ENCODE results near the gene GNG2. TPM values are rescaled to one million over a fixed set of nuclear protein-coding genes. Genes with fewer than 3 reads are reported as not detected.

The GNG2 gene
- total and polyA plus RNA-seq, 7 donors: 1.4 to 8.2 (median 2.1) TPM

- intact Hi-C loops (cut with DNase I): no loop called here
- Histone ChIP-seq H3K4me3 (no peak overlapping the region), H3K36me3 (ENCODE audit: insufficient read depth in 1 of 2, low read depth in 1 of 2) (no peaks in the 10 kb centered on the region), H3K27me3 (ENCODE audit: insufficient read depth in 3 of 3, low read length in 2 of 3) (no peaks in the 10 kb centered on the region), H3K9me3 (no peaks in the 10 kb centered on the region), H3K4me1 (no peaks in the 10 kb centered on the region), H3K27ac (no peak overlapping the region)
- DNase-seq (no peak), ATAC-seq (no peak)
- TF ChIP-seq, protein P1, sequence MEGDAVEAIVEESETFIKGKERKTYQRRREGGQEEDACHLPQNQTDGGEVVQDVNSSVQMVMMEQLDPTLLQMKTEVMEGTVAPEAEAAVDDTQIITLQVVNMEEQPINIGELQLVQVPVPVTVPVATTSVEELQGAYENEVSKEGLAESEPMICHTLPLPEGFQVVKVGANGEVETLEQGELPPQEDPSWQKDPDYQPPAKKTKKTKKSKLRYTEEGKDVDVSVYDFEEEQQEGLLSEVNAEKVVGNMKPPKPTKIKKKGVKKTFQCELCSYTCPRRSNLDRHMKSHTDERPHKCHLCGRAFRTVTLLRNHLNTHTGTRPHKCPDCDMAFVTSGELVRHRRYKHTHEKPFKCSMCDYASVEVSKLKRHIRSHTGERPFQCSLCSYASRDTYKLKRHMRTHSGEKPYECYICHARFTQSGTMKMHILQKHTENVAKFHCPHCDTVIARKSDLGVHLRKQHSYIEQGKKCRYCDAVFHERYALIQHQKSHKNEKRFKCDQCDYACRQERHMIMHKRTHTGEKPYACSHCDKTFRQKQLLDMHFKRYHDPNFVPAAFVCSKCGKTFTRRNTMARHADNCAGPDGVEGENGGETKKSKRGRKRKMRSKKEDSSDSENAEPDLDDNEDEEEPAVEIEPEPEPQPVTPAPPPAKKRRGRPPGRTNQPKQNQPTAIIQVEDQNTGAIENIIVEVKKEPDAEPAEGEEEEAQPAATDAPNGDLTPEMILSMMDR (IDR thresholded peaks at IDR 0.05): no peak
- WGBS, 3 donors: 88 to 93% (median 91%) methylated on average over 3 of the region's 3 CpGs
Observed at GRCh38 chr14:51908086-51908485, 47.7 kb downstream of the GNG2 start.

DNA sequence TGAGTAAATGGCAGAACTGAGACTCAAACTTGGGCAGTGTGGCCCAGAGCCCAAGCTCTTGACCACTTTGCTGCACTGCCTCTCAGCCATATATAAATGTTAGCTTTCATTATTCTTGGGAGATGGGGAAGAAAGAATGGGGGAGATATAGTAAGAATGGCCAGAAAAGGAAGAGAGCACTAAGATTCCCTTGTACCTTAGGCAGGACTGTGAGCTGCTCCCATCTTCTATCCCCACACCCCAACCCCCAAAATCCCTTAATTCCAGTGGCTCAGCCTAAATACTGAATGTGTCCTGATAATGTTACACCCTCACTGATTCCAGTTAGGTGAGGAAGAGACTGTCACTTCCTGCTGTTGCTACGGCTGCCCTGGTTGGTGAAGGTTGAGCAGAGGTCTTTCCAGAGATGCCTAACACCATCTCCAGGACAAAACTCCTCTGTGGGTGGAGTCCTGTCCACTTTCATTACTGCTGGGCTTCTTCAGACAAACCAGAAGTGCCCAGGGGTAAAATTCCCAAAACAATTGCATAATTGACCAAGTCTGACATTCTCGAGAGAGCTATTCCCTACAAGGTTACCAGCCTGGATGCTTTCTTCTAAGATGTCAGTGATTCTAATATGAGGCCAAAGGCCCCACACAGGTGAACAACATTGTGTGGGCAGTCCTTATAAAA, 51.8 kb downstream of the GNG2 start:
- Histone ChIP-seq H3K36me3 (ENCODE audit: insufficient read depth in 1 of 2, low read depth in 1 of 2) (no peaks in the 10 kb centered on the region), H3K4me3 (no peak overlapping the region), H3K27me3 (ENCODE audit: insufficient read depth in 3 of 3, low read length in 2 of 3) (no peaks in the 10 kb centered on the region), H3K27ac (no peak overlapping the region), H3K4me1 (no peaks in the 10 kb centered on the region), H3K9me3 (no peaks in the 10 kb centered on the region)
- intact Hi-C loops (cut with DNase I): no loop called here
- 86 to 89% (median 86%) methylated on average over 2 of the region's 2 CpGs for WGBS, 3 donors
- DNase-seq (no peak), ATAC-seq (no peak)
- TF ChIP-seq, protein P1 (IDR thresholded peaks at IDR 0.05): no peak

DNA sequence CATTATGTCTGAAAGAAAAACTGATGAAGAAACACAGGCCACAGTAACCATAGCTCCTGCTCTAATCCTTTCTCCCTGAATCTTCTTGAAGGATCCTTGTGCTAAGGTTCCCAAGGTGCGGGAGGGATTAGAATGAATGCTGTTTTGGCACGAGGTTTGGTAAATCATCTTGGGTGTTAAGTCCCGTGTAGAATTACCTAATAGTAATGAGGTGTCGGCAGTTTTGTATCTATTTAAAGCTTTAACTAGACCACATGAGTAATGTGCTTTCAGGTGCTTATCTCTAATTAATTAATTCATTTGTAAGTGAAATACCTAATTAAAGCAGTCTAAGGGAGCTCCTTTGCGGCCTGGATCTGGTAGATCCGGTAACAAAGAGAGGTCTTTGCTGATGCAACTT, 53.9 kb downstream of the GNG2 start:
- Histone ChIP-seq H3K36me3 (ENCODE audit: insufficient read depth in 1 of 2, low read depth in 1 of 2) (no peaks in the 10 kb centered on the region), H3K4me1 (no peaks in the 10 kb centered on the region), H3K9me3 (no peaks in the 10 kb centered on the region), H3K27me3 (ENCODE audit: insufficient read depth in 3 of 3, low read length in 2 of 3) (no peaks in the 10 kb centered on the region), H3K4me3 (no peak overlapping the region), H3K27ac (no peak overlapping the region)
- ATAC-seq: no peak
- TF ChIP-seq, protein P1 (IDR thresholded peaks at IDR 0.05): no peak
- WGBS, 3 donors: 68 to 77% (median 73%) methylated on average over 6 of the region's 6 CpGs
- no peak for DNase-seq
- intact Hi-C loops (cut with DNase I): no loop called here

- 65 to 73% (median 70%) methylated on average over 6 of the region's 6 CpGs for WGBS, 3 donors
- TF ChIP-seq, protein P1 (IDR thresholded peaks at IDR 0.05): no peak
- DNase-seq (peak; percentile 20 to 52), ATAC-seq (peak in 2 of 4 donors; percentile 21 to 56)
- intact Hi-C loops (cut with DNase I): no loop called here
- Histone ChIP-seq H3K27ac (no peak overlapping the region), H3K4me3 (no peak overlapping the region), H3K9me3 (no peaks in the 10 kb centered on the region), H3K27me3 (ENCODE audit: insufficient read depth in 3 of 3, low read length in 2 of 3) (no peaks in the 10 kb centered on the region), H3K36me3 (ENCODE audit: insufficient read depth in 1 of 2, low read depth in 1 of 2) (no peaks in the 10 kb centered on the region), H3K4me1 (no peaks in the 10 kb centered on the region)
Observed at GRCh38 chr14:51917193-51917592, 56.8 kb downstream of the GNG2 start.

- Histone ChIP-seq H3K4me1 (no peaks in the 10 kb centered on the region), H3K27me3 (ENCODE audit: insufficient read depth in 3 of 3, low read length in 2 of 3) (no peaks in the 10 kb centered on the region), H3K4me3 (no peak overlapping the region), H3K9me3 (no peaks in the 10 kb centered on the region), H3K36me3 (ENCODE audit: insufficient read depth in 1 of 2, low read depth in 1 of 2) (no peaks in the 10 kb centered on the region), H3K27ac (no peak overlapping the region)
- TF ChIP-seq, protein P1 (IDR thresholded peaks at IDR 0.05): no peak
- no peak for DNase-seq
- no peak for ATAC-seq
- WGBS, 3 donors: 82 to 95% (median 90%) methylated on average over 3 of the region's 3 CpGs
- intact Hi-C loops (cut with DNase I): no loop called here
Observed at GRCh38 chr14:51921026-51921425, 60.6 kb downstream of the GNG2 start.

Data from psoas muscle (tissue), 8 donors.